K562 (cell line): ENCODE results near the gene KLHDC10. TPM values are rescaled to one million over a fixed set of nuclear protein-coding genes. Genes with fewer than 3 reads are reported as not detected.

ENCODE experiments used
- ATAC-seq: fragments of 200-7000 bp; cut with Tn5 transposase; 3 replicates; pipeline ENCODE4 v1.9.1; 2020; ENCODE audit warnings: moderate library complexity
- BruUV-seq: library from RNA; stranded (reverse); fragments of 400-500 nt; replicated peaks from 2 replicates; lab custom pipeline; 2021; lab: Mats Ljungman, UMichigan
- CTCF ChIA-PET: fragments of 300-600 bp; formaldehyde crosslinking; extraction: SDS; loops from one replicate; lab custom pipeline; 2021; ENCODE audit warnings: low intra/inter-chr PET ratio; lab: Yijun Ruan, JAX
- POLR2A ChIA-PET: fragments of 300-600, 350-650 bp; sonication (Branson Sonifier 250); formaldehyde crosslinking; extraction: SDS; loops from one replicate; lab custom pipeline; 2021; ENCODE audit warnings: antibody characterized with exemption, inconsistent platforms; lab: Yijun Ruan, JAX
- DNase-seq, 4 experiments: peaks; one replicate each; pipeline versions ENCODE4 v3.0.0 to v3.0.0-alpha.2; 2011 to 2018; ENCODE audit warnings: low spot score in 3 of 4, mixed read lengths in 3 of 4; ENCODE audit errors: extremely low read depth in 1 of 4
- FAIRE-seq: peaks from 2 replicates; lab custom pipeline; 2011; peaks lifted over from hg19 to GRCh38; lab: Jason Lieb, UNC
- H2AFZ ChIP-seq: 2 replicates; pipeline ENCODE4 v1.6.0; 2011; ENCODE audit warnings: low read depth, low read length, control low read depth, inconsistent platforms
- H3K27ac ChIP-seq: fragments of 200-600 bp; 3 replicates; pipeline ENCODE4 v1.8.0; 2011; ENCODE audit warnings: low read depth, mild to moderate bottlenecking, control low read depth, inconsistent platforms, low read length, moderate library complexity, mixed read lengths; ENCODE audit errors: extremely low read depth
- H3K27me3 ChIP-seq, 2 experiments: fragments of 300-600 bp in 1 of 2; 2 replicates in 1 of 2; 3 replicates in 1 of 2; pipeline versions ENCODE4 v1.6.0 to v1.8.0; 2011; ENCODE audit warnings: inconsistent platforms in 2 of 2, low read length in 2 of 2, mild to moderate bottlenecking in 1 of 2, mixed read lengths in 1 of 2, moderate library complexity in 1 of 2; ENCODE audit not compliant: control insufficient read depth in 2 of 2, insufficient read depth in 2 of 2
- H3K36me3 ChIP-seq: fragments of 300-600 bp; 3 replicates; pipeline ENCODE4 v1.8.0; 2011; ENCODE audit warnings: mild to moderate bottlenecking, low read length, inconsistent platforms; ENCODE audit not compliant: control insufficient read depth, insufficient read depth
- H3K4me1 ChIP-seq, 2 experiments: fragments of 200-600 bp in 1 of 2; replicated peaks in 1 of 2; 2 replicates in 1 of 2; 3 replicates in 1 of 2; pipeline versions ENCODE4 v1.5.1 to v1.8.0; 2011; ENCODE audit warnings: inconsistent platforms in 2 of 2, low read length in 2 of 2, mild to moderate bottlenecking in 1 of 2, mixed read lengths in 1 of 2, moderate library complexity in 1 of 2; ENCODE audit not compliant: control insufficient read depth in 2 of 2, insufficient read depth in 2 of 2
- H3K4me2 ChIP-seq: 2 replicates; pipeline ENCODE4 v1.6.1; 2011; ENCODE audit warnings: low read length, control low read depth, inconsistent platforms, mixed read lengths; ENCODE audit not compliant: insufficient read depth
- H3K4me3 ChIP-seq: fragments of 200-600 bp; sonication (generic), shearing (Covaris generic); 2 replicates; pipeline ENCODE4 v1.5.1; 2016; ENCODE audit warnings: control low read depth, inconsistent platforms
- H3K79me2 ChIP-seq: fragments of 200-600 bp; 3 replicates; pipeline ENCODE4 v1.8.0; 2011; ENCODE audit warnings: low read length, inconsistent platforms; ENCODE audit not compliant: control insufficient read depth, insufficient read depth
- H3K9ac ChIP-seq, 2 experiments: 2 replicates each; pipeline versions ENCODE4 v1.6.0 to v1.6.1; 2011; ENCODE audit warnings: low read depth in 2 of 2, low read length in 2 of 2, control low read depth in 1 of 2, inconsistent platforms in 1 of 2, mild to moderate bottlenecking in 1 of 2, mixed read lengths in 1 of 2; ENCODE audit not compliant: insufficient read depth in 1 of 2
- H3K9me1 ChIP-seq: one replicate; pipeline ENCODE4 v1.6.0; 2011; ENCODE audit warnings: inconsistent platforms, mild to moderate bottlenecking, low read length, moderate library complexity; ENCODE audit not compliant: control insufficient read depth, insufficient read depth
- H3K9me3 ChIP-seq: replicated peaks from 2 replicates; pipeline ENCODE4 v1.5.1; 2011; ENCODE audit warnings: low read depth, low read length, inconsistent platforms; ENCODE audit not compliant: control insufficient read depth, insufficient read depth
- H4K20me1 ChIP-seq: replicated peaks from 2 replicates; pipeline ENCODE4 v1.6.1; 2011; ENCODE audit warnings: low read length, inconsistent platforms, mixed read lengths; ENCODE audit not compliant: control insufficient read depth, insufficient read depth
- CBX1 ChIP-seq: sonication (generic); IDR thresholded peaks from 2 replicates; pipeline ENCODE4 v1.6.1; 2016; ENCODE audit warnings: antibody characterized with exemption, low read depth, mild to moderate bottlenecking
- ELK1 ChIP-seq: sonication (generic); formaldehyde crosslinking; IDR thresholded peaks from 2 replicates; pipeline ENCODE4 v1.8.1; 2022; ENCODE audit warnings: missing genetic modification reagents
- ID3 ChIP-seq, 2 experiments: fragments of 250-450 bp in 1 of 2; fragments of 450-650 bp in 1 of 2; sonication (Bioruptor Pico) in 1 of 2; IDR thresholded peaks; 2 replicates each; pipeline versions ENCODE4 v1.6.1 to v1.8.0; 2016 to 2021; ENCODE audit warnings: mild to moderate bottlenecking in 2 of 2, moderate library complexity in 2 of 2, missing compliant biosample characterization in 1 of 2, missing genetic modification characterization in 1 of 2
- RREB1 ChIP-seq: fragments of 250-450 bp; sonication (Bioruptor Pico); IDR thresholded peaks from 2 replicates; pipeline ENCODE4 v1.4.0; 2020
- ZBTB33 ChIP-seq: sonication (generic); formaldehyde crosslinking; IDR thresholded peaks from 2 replicates; pipeline ENCODE4 v1.8.1; 2023; ENCODE audit warnings: mild to moderate bottlenecking, missing genetic modification reagents
- ZNF121 ChIP-seq: sonication (generic); formaldehyde crosslinking; conservative IDR thresholded peaks from 2 replicates; pipeline ENCODE4 v1.8.0; 2022; ENCODE audit warnings: missing genetic modification reagents
- WGBS: fragments of 100-300 bp; shearing (Covaris generic); methylation state at CpG from one replicate; pipeline ENCODE4 v1.1.6; 2016; ENCODE audit warnings: low coverage, mixed read lengths; ENCODE audit not compliant: insufficient coverage; ENCODE audit errors: missing lambda C conversion rate; 5-methylcytosine and 5-hydroxymethylcytosine counted together
- in situ Hi-C: fragments of 300-500 bp; cut with MboI; formaldehyde crosslinking; loops from 4 replicates; pipeline ENCODE4 v1.15.0; 2018; ENCODE audit warnings: inconsistent platforms, mixed read lengths
- intact Hi-C: fragments of 100-400 bp; cut with micrococcal nuclease; formaldehyde crosslinking; loops from 2 replicates; pipeline ENCODE4 v1.14.2; 2022
- polyA plus RNA-seq, 8 experiments: library from polyadenylated mRNA; depleted of rRNA in 4 of 8; stranded (reverse) in 5 of 8; unstranded in 3 of 8; fragments of >200 nt; fragmentation: Nextera tagmentation in 2 of 8; fragmentation: Illumina TruSeq in 1 of 8; extraction: Ambion mirVana in 2 of 8; extraction: Trizol in 1 of 8; gene quantifications; 2 replicates each; pipeline versions ENCODE4 v1.2.1 to v1.2.3, GENCODE V29; 2011 to 2014; ENCODE audit warnings: inconsistent platforms in 1 of 8, missing spikeins in 1 of 8
- total RNA-seq, 7 experiments: library from RNA; depleted of rRNA in 6 of 7; stranded (reverse); fragments of >200 nt in 6 of 7; fragmentation: Illumina TruSeq in 2 of 7; extraction: Trizol in 2 of 7; gene quantifications; 2 replicates each; pipeline versions ENCODE4 v1.2.1 to v1.2.3, GENCODE V29; 2011 to 2021; ENCODE audit warnings: low replicate concordance in 1 of 7

The KLHDC10 gene
- total and polyA plus RNA-seq, 9 of the 15 experiments (the other 6 are each of a cell fraction or from before 2014, with no cell fraction given), result 9.8 to 80.5 (median 31.4) TPM

- no peak for TF ChIP-seq ELK1 (CRISPR knock-in tag)
Measured at GRCh38 chr7:130099331-130099730, 29.0 kb downstream of the KLHDC10 start (continued).

GRCh38 chr7:130102588-130102987, 32.3 kb downstream of the KLHDC10 start:
- in situ Hi-C loops, result no loop called here
- peaks cover 0 to 4% of the 10 kb centered on the region in 2 experiments; a peak in 2 of 5 replicates for H3K4me1 ChIP-seq
- no peaks in the 10 kb centered on the region for H4K20me1 ChIP-seq
- DNase-seq (no peak), ATAC-seq (no peak), FAIRE-seq (no peak)
- WGBS, result 97% methylated on average over 6 of the region's 6 CpGs
- H3K4me3 ChIP-seq, result no peak overlapping the region
- H3K9ac ChIP-seq, result no peak overlapping the region
- no peak overlapping the region for H3K27ac ChIP-seq
- intact Hi-C loops, result no loop called here
- H3K4me2 ChIP-seq, result no peak overlapping the region
- no TSS peak for BruUV-seq
- no peaks in the 10 kb centered on the region for H3K9me3 ChIP-seq
- no peaks in the 10 kb centered on the region for H3K9me1 ChIP-seq
- CTCF ChIA-PET, result no interaction called here
- TF ChIP-seq ID3 (CRISPR knock-in tag; IDR thresholded peaks at IDR 0.05) (no peak), ID3 (tag; IDR thresholded peaks at IDR 0.05) (0 out of 2 replicates have a peak, but pooled peaks have one; percentile 42), RREB1 (CRISPR knock-in tag) (no peak), CBX1 (no peak), ZNF121 (CRISPR knock-in tag) (peak; percentile 67), ZBTB33 (CRISPR knock-in tag) (peak; percentile 74)
- POLR2A ChIA-PET, result interaction anchor here (1.0 to 1.4 kb wide), 3 partner anchors 10 to 13 kb away, joined by 3 to 5 read pairs (median 4); no protein-coding TSS in a partner anchor
- H3K79me2 ChIP-seq, result peaks cover 18% of the 10 kb centered on the region; the same call in 2 of the 3 replicates
- H3K36me3 ChIP-seq, result peaks cover 34% of the 10 kb centered on the region; the same call in 2 of the 3 replicates
- H3K27me3 ChIP-seq, result no peaks in the 10 kb centered on the region
- H2AFZ ChIP-seq, result no peak overlapping the region
